ENCODE data around the gene STEAP4.

Gene STEAP4

GRCh38 chr7:88306590-88307048 is at the start of gene STEAP4:
STEAP4 (minus strand) TSS chr7:88306894; CDS start chr7:88284269, 22,625 bp downstream.
- no peak for DNase-seq (ENCODE audit: extremely low spot score, insufficient read length, low read depth)
- no peak for FAIRE-seq

GRCh38 chr7:88355011-88355410 is 48.3 kb upstream of the STEAP4 start:
- no peak for DNase-seq (ENCODE audit: extremely low spot score, insufficient read length, low read depth)
- no peak for FAIRE-seq

- FAIRE-seq (no peak), DNase-seq (ENCODE audit: extremely low spot score, insufficient read length, low read depth) (no peak)
These were observed 43.4 kb upstream of the STEAP4 start for GRCh38 chr7:88350118-88350517.

DNA sequence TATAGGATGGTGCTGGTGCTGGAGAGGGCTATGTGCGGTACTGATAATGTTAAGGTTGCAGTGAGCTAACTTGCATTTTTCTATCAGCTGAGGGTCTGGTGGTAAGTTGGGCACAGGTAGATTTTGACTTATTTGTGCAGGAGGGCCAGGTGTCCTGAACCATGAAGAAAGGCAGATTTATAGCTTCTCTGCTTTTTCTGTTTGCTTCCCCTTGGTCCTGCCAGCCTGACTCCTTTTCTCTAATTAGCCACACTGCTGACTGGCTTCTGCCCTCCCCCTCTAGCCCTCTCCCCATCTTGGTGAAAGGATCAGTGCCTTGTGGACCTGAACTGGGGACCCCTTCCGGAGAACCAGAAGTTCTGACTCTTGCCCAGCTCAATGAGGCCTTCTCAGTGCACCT is 40.8 kb upstream of the STEAP4 start:
- FAIRE-seq (no peak), DNase-seq (ENCODE audit: extremely low spot score, insufficient read length, low read depth) (no peak)

DNA sequence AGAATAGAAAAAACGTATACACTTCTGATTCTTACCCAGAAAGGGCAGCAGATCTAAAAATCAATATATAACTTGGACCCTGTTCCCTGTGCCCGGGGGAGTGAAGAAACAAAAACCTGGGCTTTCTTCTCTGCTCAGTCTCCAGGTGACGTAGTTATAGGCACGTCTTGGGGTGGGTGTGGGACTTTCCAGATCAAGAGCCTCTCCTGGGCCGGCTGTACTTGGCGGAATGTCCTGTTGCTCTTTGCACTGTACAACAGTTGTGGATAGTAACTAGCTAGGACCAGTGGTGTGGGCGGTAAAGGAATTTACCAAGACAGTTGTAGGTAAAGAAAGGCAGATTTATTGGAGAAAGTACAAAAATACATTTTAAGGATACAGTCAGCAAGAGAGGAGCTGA is 40.4 kb upstream of the STEAP4 start:
- DNase-seq (ENCODE audit: extremely low spot score, insufficient read length, low read depth) (no peak), FAIRE-seq (no peak)

- DNase-seq (ENCODE audit: extremely low spot score, insufficient read length, low read depth) (no peak), FAIRE-seq (no peak)
These were observed 39.7 kb upstream of the STEAP4 start for GRCh38 chr7:88346357-88346756.

- no peak for DNase-seq (ENCODE audit: extremely low spot score, insufficient read length, low read depth)
- no peak for FAIRE-seq
These were observed 38.5 kb upstream of the STEAP4 start for GRCh38 chr7:88344956-88345832.

DNA sequence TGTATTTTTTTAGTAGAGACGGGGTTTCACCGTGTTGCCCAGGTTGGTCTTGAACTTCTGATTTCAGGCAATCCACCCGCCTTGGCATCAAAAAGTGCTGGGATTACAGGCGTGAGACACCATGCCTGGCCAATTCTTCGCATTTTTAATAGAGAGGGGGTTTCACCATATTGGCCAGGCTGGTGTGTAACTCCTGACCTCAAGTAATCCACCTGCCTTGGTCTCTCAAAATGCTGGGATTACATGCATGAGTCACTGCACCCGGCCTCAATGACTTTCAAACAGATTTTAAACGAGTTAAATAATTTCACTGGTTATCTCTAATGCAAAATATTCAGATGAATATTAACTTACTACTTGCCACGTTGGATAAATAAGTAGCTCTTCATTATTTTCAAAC is 37.6 kb upstream of the STEAP4 start:
- FAIRE-seq = no peak
- DNase-seq (ENCODE audit: extremely low spot score, insufficient read length, low read depth) = no peak

DNA sequence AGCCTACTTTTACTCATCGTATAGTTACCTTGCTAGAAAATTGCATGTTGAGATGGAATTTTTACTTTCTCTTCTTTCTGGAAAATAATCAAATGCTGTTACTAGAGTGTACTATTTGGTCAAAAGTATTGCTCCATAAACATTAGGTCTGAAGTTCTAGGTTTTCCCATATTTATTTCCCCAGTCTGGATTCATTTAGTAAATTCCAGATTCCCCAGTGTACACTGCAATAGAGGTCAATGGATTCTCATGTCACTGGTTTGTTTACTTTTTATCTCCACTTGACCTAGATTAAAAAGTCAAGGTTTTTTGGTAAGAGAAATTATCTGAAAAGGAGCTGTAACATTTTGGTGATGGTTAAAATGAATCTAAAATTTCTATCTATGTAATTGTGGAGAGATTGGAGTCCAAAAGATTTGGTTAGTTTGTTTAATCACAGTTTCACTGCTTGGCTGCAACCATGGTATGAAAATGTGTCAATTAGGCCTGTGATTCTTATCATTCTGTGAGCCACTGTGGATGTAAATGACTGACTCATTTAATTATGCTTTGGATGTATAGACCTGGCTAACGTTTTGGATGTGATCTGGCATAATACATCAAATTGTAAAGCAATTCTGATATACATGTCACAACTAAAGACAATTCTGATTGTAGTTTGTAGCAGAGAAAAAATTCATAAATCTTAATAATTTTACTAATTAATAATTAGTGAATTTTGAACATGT is 32.7 kb upstream of the STEAP4 start:
- FAIRE-seq (no peak), DNase-seq (ENCODE audit: extremely low spot score, insufficient read length, low read depth) (no peak)

- FAIRE-seq (no peak), DNase-seq (ENCODE audit: extremely low spot score, insufficient read length, low read depth) (no peak)
These were observed 31.8 kb upstream of the STEAP4 start for GRCh38 chr7:88338503-88338902.

DNA sequence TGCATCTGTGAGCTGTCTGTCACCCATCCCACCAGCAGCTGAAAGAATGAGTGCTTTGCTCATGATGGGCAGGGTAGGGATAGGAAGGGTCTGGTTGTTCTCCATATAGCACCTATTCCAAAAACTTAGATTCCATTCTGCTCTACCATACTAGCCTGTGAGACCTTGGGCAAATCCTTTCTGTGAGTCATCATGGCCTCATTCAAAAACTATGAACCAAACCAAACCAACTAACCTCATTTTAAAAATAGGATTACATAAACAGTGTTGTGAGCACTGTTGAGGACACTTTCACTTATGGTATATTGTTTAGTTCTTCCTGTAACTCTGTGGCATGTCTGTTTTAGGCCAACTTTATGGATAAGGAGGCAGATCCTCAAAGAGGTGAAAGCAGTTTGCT is 30.9 kb upstream of the STEAP4 start:
- no peak for DNase-seq (ENCODE audit: extremely low spot score, insufficient read length, low read depth)
- FAIRE-seq = no peak

GRCh38 chr7:88331322-88331721 is 24.6 kb upstream of the STEAP4 start:
- DNase-seq (ENCODE audit: extremely low spot score, insufficient read length, low read depth) (no peak), FAIRE-seq (no peak)

DNA sequence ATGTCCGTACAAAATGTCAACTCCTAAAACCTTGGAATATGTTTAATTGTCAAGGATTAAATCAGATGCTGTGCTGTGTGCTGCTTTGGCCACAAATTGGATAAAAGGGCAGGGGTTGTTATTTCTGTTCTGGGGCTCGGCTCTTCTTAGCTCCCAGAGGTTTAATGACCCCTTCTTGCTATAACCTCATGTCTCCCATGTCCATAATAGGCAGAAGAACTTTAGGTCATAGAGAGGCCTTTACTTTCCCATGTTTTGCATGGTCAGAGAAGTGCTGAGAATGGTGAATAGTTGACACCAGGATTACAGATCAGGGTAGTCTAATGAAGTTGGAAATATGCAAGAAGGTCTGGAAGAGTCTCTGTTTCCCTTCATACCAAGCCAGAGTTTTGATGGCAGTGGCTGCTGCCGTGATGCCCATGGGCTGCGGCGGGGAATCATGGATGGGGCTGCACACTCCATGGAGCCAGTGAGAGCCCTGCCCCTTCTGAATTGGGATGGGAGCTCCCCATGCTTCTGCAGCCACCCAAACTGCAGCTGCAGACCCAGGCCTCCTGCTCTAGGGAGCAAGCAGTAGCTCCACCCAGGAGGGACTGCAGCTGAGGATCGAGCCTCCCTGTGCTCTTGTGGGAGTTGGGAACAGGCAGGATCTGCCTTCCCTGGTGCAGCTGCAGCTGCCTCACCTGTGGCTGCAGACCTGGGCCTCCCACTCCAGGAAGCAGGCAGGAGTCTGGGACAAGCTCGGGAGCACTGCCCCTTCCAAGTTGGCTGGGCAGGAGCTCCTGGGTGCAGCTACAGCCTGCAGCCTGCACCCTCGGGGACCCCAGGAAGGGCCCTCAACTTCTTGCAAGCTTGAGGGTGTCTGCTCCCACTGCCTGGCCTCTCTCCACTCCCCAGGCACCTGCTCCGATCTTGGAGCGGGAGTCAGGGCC is 23.1 kb upstream of the STEAP4 start:
- DNase-seq (ENCODE audit: extremely low spot score, insufficient read length, low read depth) (no peak), FAIRE-seq (no peak)

GRCh38 chr7:88328787-88329186 is 22.1 kb upstream of the STEAP4 start:
- DNase-seq (ENCODE audit: extremely low spot score, insufficient read length, low read depth) = no peak
- no peak for FAIRE-seq

DNA sequence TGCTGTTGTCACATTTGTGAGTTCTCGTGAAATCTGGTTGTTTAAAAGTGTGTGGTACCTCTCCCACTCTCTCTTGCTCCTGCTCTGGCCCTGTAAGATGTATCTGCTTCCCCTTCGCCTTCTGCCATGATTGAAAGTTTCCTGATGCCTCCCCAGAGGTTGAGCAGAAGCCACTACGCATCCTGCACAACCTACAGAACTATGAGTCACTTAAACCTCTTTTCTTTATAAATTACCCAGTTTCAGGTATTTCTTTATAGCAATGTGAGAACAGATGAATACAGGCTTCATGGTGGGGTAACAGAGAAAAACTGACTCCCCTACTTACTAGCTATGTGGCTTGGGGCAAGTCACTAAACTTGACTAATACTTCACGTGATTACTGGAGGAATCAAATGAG is 18.0 kb upstream of the STEAP4 start:
- DNase-seq (ENCODE audit: extremely low spot score, insufficient read length, low read depth) (no peak), FAIRE-seq (no peak)

GRCh38 chr7:88322151-88322550 is 15.5 kb upstream of the STEAP4 start:
- no peak for FAIRE-seq
- DNase-seq (ENCODE audit: extremely low spot score, insufficient read length, low read depth) = no peak

GRCh38 chr7:88321694-88322093 is 15.0 kb upstream of the STEAP4 start:
- no peak for FAIRE-seq
- no peak for DNase-seq (ENCODE audit: extremely low spot score, insufficient read length, low read depth)

- FAIRE-seq = no peak
- no peak for DNase-seq (ENCODE audit: extremely low spot score, insufficient read length, low read depth)
These were observed 11.5 kb upstream of the STEAP4 start for GRCh38 chr7:88318196-88318595.

GRCh38 chr7:88317422-88317821 is 10.7 kb upstream of the STEAP4 start:
- no peak for DNase-seq (ENCODE audit: extremely low spot score, insufficient read length, low read depth)
- FAIRE-seq = no peak

- no peak for FAIRE-seq
- DNase-seq (ENCODE audit: extremely low spot score, insufficient read length, low read depth) = no peak
These were observed 9.8 kb upstream of the STEAP4 start for GRCh38 chr7:88316456-88316855.

Data from GM18507 (cell line).